Measurements from ENCODE around the gene IL6.
"Not testable (repeated sequence)": the region's sequence is repeated elsewhere in the genome, so short reads cannot be mapped to it uniquely, and the experiment has no call there.

The IL6 gene

GRCh38 chr7:22729180-22729825 lies 2.3 kb downstream of the IL6 start:
- DNase-seq = no peak

- no peak for DNase-seq
Observed at GRCh38 chr7:22730066-22730710, 3.2 kb downstream of the IL6 start.

GRCh38 chr7:22730921-22731654 lies 4.1 kb downstream of the IL6 start:
- no peak for DNase-seq

GRCh38 chr7:22731766-22732165 lies 4.8 kb downstream of the IL6 start:
- no peak for DNase-seq

GRCh38 chr7:22732556-22733126 lies 5.6 kb downstream of the IL6 start:
- no peak for DNase-seq

- DNase-seq = no peak
Observed at GRCh38 chr7:22733761-22734160, 6.8 kb downstream of the IL6 start.

- DNase-seq = no peak
Observed at GRCh38 chr7:22743014-22743413, 16.0 kb downstream of the IL6 start.

GRCh38 chr7:22751341-22751740 lies 24.3 kb downstream of the IL6 start:
- DNase-seq = no peak

- no peak for DNase-seq
Observed at GRCh38 chr7:22757338-22757994, 30.5 kb downstream of the IL6 start.

- no peak for DNase-seq
Observed at GRCh38 chr7:22758576-22758975, 31.6 kb downstream of the IL6 start.

- no peak for DNase-seq
Observed at GRCh38 chr7:22759721-22760120, 32.7 kb downstream of the IL6 start.

- DNase-seq = no peak
Observed at GRCh38 chr7:22762866-22763265, 35.9 kb downstream of the IL6 start.

- no peak for DNase-seq
Observed at GRCh38 chr7:22765609-22766008, 38.6 kb downstream of the IL6 start.

GRCh38 chr7:22771194-22771871 lies 44.3 kb downstream of the IL6 start:
- DNase-seq = no peak

GRCh38 chr7:22771872-22772228 lies 44.9 kb downstream of the IL6 start:
- no peak for DNase-seq

GRCh38 chr7:22772885-22773284 lies 45.9 kb downstream of the IL6 start:
- no peak for DNase-seq

- DNase-seq = no peak
Observed at GRCh38 chr7:22776964-22777363, 50.0 kb downstream of the IL6 start.

GRCh38 chr7:22779730-22780323 lies 52.8 kb downstream of the IL6 start:
- not testable (repeated sequence) for DNase-seq

- no peak for DNase-seq
Observed at GRCh38 chr7:22781230-22781711, 54.3 kb downstream of the IL6 start.

All from NCI-H2081 treated with DMSO at 0.1 percent for 48 hours (cell line).